ENCODE results near the gene AKAP8.

DNA sequence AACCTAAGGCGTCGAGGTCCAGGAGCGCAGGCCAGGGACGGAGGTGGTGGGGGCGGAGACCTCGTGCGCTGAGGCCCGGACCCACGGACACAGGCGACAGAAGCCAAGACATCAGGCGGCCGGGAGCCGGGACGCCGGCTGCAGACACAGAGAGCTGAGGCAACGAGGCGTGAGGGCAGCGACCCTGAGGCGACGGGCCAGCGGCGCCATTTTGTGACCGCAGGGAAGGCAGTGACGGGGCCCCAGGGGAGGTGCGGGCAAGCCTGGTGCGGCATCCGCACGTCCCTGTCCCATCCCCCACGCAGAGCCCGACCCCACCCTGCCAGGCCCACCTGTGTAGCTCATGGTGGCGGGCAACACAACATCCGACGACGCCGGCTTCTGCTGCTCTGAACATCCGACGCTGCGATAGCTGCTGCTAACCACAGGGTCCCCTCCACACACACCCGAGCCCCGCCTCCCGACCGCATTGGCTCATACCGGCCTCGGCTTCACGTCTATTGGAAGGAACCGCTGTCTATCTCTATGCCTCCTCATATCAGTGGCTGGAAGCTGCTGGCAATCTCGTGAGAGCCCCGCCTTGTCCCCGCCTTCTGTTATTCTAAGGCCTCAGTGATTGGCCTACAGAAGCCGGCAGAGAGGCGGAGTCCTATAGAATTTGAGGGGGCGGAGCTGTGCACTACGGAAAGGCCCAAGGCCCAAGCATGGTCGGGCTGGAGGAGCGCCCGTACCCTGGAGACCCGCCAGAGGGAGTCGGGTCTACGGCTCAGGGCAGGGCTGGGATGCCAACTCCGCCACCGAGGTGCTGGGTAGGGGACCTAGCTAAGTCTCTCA, 39.2 kb upstream of the AKAP8 start, which contains the start of gene AKAP8L:
- TF ChIP-seq, protein P1, sequence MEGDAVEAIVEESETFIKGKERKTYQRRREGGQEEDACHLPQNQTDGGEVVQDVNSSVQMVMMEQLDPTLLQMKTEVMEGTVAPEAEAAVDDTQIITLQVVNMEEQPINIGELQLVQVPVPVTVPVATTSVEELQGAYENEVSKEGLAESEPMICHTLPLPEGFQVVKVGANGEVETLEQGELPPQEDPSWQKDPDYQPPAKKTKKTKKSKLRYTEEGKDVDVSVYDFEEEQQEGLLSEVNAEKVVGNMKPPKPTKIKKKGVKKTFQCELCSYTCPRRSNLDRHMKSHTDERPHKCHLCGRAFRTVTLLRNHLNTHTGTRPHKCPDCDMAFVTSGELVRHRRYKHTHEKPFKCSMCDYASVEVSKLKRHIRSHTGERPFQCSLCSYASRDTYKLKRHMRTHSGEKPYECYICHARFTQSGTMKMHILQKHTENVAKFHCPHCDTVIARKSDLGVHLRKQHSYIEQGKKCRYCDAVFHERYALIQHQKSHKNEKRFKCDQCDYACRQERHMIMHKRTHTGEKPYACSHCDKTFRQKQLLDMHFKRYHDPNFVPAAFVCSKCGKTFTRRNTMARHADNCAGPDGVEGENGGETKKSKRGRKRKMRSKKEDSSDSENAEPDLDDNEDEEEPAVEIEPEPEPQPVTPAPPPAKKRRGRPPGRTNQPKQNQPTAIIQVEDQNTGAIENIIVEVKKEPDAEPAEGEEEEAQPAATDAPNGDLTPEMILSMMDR (IDR thresholded peaks at IDR 0.05): peak in 4 of 6 experiments; percentile 47 to 66 (median 54)
- TF ChIP-seq POLR2A (IDR thresholded peaks at IDR 0.05): peak; percentile 54 to 93

Data from thyroid gland (tissue), 4 donors.